22Rv1 (cell line): ENCODE data around the gene SPDYA.

ENCODE experiments used
- H3K27ac ChIP-seq: fragments of 450-650 bp; 2 replicates; pipeline ENCODE4 v1.5.1; 2017
- CTCF ChIP-seq: fragments of 450-650 bp; IDR thresholded peaks from 2 replicates; pipeline ENCODE4 v1.5.1; 2017; ENCODE audit warnings: mild to moderate bottlenecking
- ZFX ChIP-seq: fragments of 450-650 bp; IDR thresholded peaks from 2 replicates; pipeline ENCODE4 v1.6.1; 2017; ENCODE audit warnings: antibody characterized with exemption, borderline replicate concordance

Gene SPDYA

GRCh38 chr2:28894470-28895188, 84.0 kb downstream of the SPDYA start, which contains the start of gene WDR43:
Gene WDR43 (plus strand): TSS chr2:28894667. CDS start chr2:28894699, 32 bp downstream.
- peak within 1 kb of the TSS; percentile 83 for H3K27ac ChIP-seq
- no peak for TF ChIP-seq CTCF
- no peak for TF ChIP-seq ZFX

- peak overlapping the region; percentile 83 for H3K27ac ChIP-seq
- no peak for TF ChIP-seq ZFX
- no peak for TF ChIP-seq CTCF
Observed at GRCh38 chr2:28895189-28895893, 84.7 kb downstream of the SPDYA start.

DNA sequence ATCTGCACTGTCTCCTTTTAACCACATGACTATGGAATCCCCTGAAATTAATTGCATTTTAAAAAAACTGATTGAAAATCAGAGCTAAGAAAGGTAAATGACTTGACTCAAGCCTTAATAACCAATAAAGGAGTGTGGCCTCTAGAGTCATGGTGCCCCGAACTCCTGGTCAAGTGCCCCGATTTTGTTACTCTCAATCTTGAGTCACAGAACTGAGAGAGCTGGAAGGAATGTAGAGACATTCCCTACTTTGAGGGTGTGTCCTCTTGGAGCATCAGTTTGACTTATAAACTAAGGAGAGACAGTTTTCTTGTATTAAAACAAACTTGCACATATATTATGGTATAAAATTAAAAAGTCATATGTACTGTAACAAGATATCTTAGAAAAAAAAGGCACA, 86.3 kb downstream of the SPDYA start:
- TF ChIP-seq CTCF (no peak), ZFX (no peak)

DNA sequence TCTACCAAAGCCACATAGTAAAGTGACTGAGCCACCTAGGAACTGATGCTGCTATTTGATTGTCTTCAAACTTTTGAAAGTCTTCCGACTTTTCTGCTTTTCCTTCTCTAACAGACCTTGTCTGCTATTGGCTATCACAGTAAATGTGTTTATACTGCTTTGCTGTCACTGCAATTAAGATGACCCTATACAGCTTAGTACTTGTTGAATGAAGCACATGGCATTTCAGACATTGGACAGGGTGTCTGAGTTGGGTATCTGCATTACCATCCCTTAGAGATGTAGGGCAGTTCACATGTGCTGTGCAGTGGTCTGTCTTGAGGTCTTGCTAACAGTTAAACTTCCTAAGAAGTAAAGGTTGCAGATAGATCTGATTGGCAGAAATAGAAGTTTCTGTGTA, 87.4 kb downstream of the SPDYA start:
- no peak overlapping the region for H3K27ac ChIP-seq
- no peak for TF ChIP-seq CTCF

More for the DNA sequence above, 86.3 kb downstream of the SPDYA start:
- H3K27ac ChIP-seq, result no peak overlapping the region
